Mesendoderm (in vitro differentiated cells): ENCODE measurements around the gene ACP6.
A peak's percentile ranks its signal among the peaks of the same experiment; 100 is the strongest.

Source experiments
- DNase-seq: peaks from one replicate; pipeline ENCODE4 v3.0.0; 2013
- H2AK5ac ChIP-seq: 2 replicates; pipeline ENCODE4 v1.6.1; 2013; ENCODE audit warnings: low read length, inconsistent platforms
- H2BK120ac ChIP-seq: 2 replicates; pipeline ENCODE4 v1.6.1; 2013; ENCODE audit warnings: low read depth, mild to moderate bottlenecking, low read length, moderate library complexity, mixed read lengths
- H2BK15ac ChIP-seq: replicated peaks from 2 replicates; pipeline ENCODE4 v1.6.1; 2013; ENCODE audit warnings: low read depth, mild to moderate bottlenecking, moderate library complexity
- H2BK5ac ChIP-seq: 2 replicates; pipeline ENCODE4 v1.6.1; 2013; ENCODE audit warnings: low read length, inconsistent platforms
- H3K18ac ChIP-seq: 2 replicates; pipeline ENCODE4 v1.6.1; 2013; ENCODE audit warnings: mild to moderate bottlenecking, low read length, mixed read lengths
- H3K23ac ChIP-seq: one replicate; pipeline ENCODE4 v1.6.1; 2013; ENCODE audit warnings: low read length
- H3K27ac ChIP-seq: 2 replicates; pipeline ENCODE4 v1.5.1; 2013; ENCODE audit warnings: low read depth, mild to moderate bottlenecking, inconsistent platforms, low read length, moderate library complexity
- H3K27me3 ChIP-seq: 2 replicates; pipeline ENCODE4 v1.6.1; 2013; ENCODE audit warnings: low read length, control low read depth, mild to moderate bottlenecking, inconsistent platforms; ENCODE audit not compliant: insufficient read depth, poor library complexity
- H3K36me3 ChIP-seq: 2 replicates; pipeline ENCODE4 v1.6.1; 2013; ENCODE audit warnings: low read length, inconsistent platforms; ENCODE audit not compliant: control insufficient read depth, insufficient read depth
- H3K4ac ChIP-seq: one replicate; pipeline ENCODE4 v1.6.1; 2013; ENCODE audit warnings: low read depth, mild to moderate bottlenecking, low read length, moderate library complexity
- H3K4me1 ChIP-seq: 2 replicates; pipeline ENCODE4 v1.6.1; 2013; ENCODE audit warnings: low read depth, low read length, inconsistent platforms; ENCODE audit not compliant: control insufficient read depth
- H3K4me2 ChIP-seq: 2 replicates; pipeline ENCODE4 v1.6.1; 2013; ENCODE audit warnings: low read length
- H3K4me3 ChIP-seq: 2 replicates; pipeline ENCODE4 v1.5.1; 2013; ENCODE audit warnings: mild to moderate bottlenecking, low read length
- H3K56ac ChIP-seq: one replicate; pipeline ENCODE4 v1.6.1; 2013; ENCODE audit warnings: low read length
- H3K79me1 ChIP-seq: 2 replicates; pipeline ENCODE4 v1.6.1; 2013; ENCODE audit warnings: low read length, inconsistent platforms
- H3K79me2 ChIP-seq: 2 replicates; pipeline ENCODE4 v1.6.1; 2013; ENCODE audit warnings: mild to moderate bottlenecking, low read length; ENCODE audit not compliant: control insufficient read depth, insufficient read depth
- H3K9ac ChIP-seq: 2 replicates; pipeline ENCODE4 v1.6.1; 2013; ENCODE audit warnings: low read length, inconsistent platforms
- H4K5ac ChIP-seq: one replicate; pipeline ENCODE4 v1.6.1; 2013; ENCODE audit warnings: low read length
- H4K8ac ChIP-seq: one replicate; pipeline ENCODE4 v1.6.1; 2013; ENCODE audit warnings: low read depth, mild to moderate bottlenecking, control low read depth, low read length, moderate library complexity
- WGBS: extraction: QIAGEN DNeasy Blood & Tissue Kit; methylation state at CpG from one replicate; pipeline ENCODE4 v1.1.7; 2013; ENCODE audit warnings: low lambda C conversion rate, missing lambda C conversion rate; ENCODE audit not compliant: insufficient coverage; ENCODE audit errors: extremely low coverage; 5-methylcytosine and 5-hydroxymethylcytosine counted together

The ACP6 gene

DNA sequence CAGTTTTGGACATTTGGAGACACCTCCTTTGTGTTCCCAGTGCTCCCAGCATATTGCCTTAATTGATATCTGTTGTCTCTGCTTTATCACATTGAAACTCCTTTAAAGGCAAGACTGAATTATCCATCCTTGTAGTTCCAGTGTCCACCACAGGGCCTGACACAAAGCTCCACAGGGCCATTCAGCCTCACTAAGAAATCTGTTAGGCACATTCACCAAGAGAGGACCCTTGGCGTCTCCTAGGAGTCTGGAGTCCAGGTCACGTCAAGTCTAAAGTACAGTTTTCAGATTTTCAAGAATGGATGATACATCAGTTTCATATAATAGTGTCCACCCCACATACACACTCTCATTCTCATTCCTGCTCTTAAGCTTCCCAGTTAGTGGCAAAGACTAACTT, 4.8 kb downstream of the ACP6 start:
- H3K79me1 ChIP-seq = peaks cover 2% of the 10 kb centered on the region
- H3K27me3 ChIP-seq = no peaks in the 10 kb centered on the region
- no peak overlapping the region for H2BK5ac ChIP-seq
- H3K4me1 ChIP-seq = no peaks in the 10 kb centered on the region
- H2BK15ac ChIP-seq = no peak overlapping the region
- H4K5ac ChIP-seq = no peak overlapping the region
- WGBS = no CpG with 5 or more reads among the region's 2 CpGs
- H4K8ac ChIP-seq = no peak overlapping the region
- no peak overlapping the region for H3K27ac ChIP-seq
- no peak overlapping the region for H3K9ac ChIP-seq
- no peak overlapping the region for H3K18ac ChIP-seq
- H3K56ac ChIP-seq = no peak overlapping the region
- H3K4me3 ChIP-seq = no peak overlapping the region
- H3K23ac ChIP-seq = no peak overlapping the region
- no peaks in the 10 kb centered on the region for H3K79me2 ChIP-seq
- H3K4me2 ChIP-seq = no peak overlapping the region
- H3K4ac ChIP-seq = no peak overlapping the region
- no peaks in the 10 kb centered on the region for H3K36me3 ChIP-seq
- no peak overlapping the region for H2BK120ac ChIP-seq
- DNase-seq = peak; percentile 35
- H2AK5ac ChIP-seq = no peak overlapping the region

DNA sequence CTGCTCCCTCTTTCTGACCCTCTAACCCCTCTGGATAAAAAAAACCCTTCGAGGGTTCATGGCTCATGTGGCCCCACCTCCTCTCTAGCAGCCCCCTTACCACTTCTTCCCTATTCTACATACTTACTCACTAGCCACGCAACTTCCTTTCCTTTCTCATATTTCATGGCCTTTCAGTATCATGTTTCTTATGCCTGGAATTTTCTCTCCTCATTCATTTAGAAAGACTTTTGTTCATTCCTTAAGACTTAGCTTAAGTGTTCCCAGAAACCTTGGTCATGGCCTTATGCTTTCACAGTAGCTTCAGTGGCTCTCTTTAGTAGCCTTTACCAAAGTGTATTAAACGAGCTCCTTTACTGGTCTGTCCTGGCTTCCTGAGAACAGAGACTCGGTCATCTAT, 6.1 kb downstream of the ACP6 start:
- no CpG with 5 or more reads among the region's 4 CpGs for WGBS
- no peak overlapping the region for H4K8ac ChIP-seq
- no peak overlapping the region for H2BK120ac ChIP-seq
- DNase-seq = no peak
- H3K23ac ChIP-seq = no peak overlapping the region
- no peak overlapping the region for H2BK5ac ChIP-seq
- H3K4me3 ChIP-seq = no peak overlapping the region
- no peak overlapping the region for H2AK5ac ChIP-seq
- no peaks in the 10 kb centered on the region for H3K79me2 ChIP-seq
- H2BK15ac ChIP-seq = no peak overlapping the region
- H4K5ac ChIP-seq = no peak overlapping the region
- H3K27ac ChIP-seq = no peak overlapping the region
- no peak overlapping the region for H3K4ac ChIP-seq
- H3K56ac ChIP-seq = no peak overlapping the region
- H3K18ac ChIP-seq = no peak overlapping the region
- no peaks in the 10 kb centered on the region for H3K36me3 ChIP-seq
- H3K4me1 ChIP-seq = no peaks in the 10 kb centered on the region
- no peak overlapping the region for H3K9ac ChIP-seq
- no peak overlapping the region for H3K4me2 ChIP-seq
- peaks cover 2% of the 10 kb centered on the region for H3K79me1 ChIP-seq
- no peaks in the 10 kb centered on the region for H3K27me3 ChIP-seq

DNA sequence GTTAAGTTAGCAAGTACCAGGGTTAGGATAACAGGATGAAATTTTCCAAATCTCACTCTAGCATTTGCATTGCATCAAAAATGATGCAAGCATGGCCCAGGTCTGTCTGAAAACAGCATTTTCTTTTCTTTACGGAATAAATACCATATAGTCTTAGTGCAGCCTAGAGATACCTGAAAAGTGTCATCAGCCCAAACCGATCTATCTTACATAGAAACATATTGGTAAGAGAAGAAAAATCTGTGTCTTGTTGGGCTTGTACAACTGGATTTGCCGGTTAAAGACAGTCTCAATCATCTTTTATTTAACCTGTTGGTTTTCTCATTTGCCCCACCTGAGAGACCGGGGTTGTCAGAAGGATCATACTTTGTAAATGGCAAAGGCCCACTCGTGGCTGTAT, 15.8 kb downstream of the ACP6 start:
- Histone ChIP-seq H3K27me3 (no peaks in the 10 kb centered on the region), H3K27ac (no peak overlapping the region), H3K4me3 (no peak overlapping the region), H3K9ac (no peak overlapping the region), H4K5ac (no peak overlapping the region), H2AK5ac (no peak overlapping the region), H3K4me2 (no peak overlapping the region), H3K18ac (no peak overlapping the region), H3K4ac (no peak overlapping the region), H2BK15ac (no peak overlapping the region), H3K36me3 (no peaks in the 10 kb centered on the region), H3K79me2 (no peaks in the 10 kb centered on the region), H3K56ac (no peak overlapping the region), H2BK120ac (no peak overlapping the region), H2BK5ac (no peak overlapping the region), H3K79me1 (no peaks in the 10 kb centered on the region), H4K8ac (no peak overlapping the region), H3K23ac (no peak overlapping the region), H3K4me1 (no peaks in the 10 kb centered on the region)
- no peak for DNase-seq
- WGBS = no CpG with 5 or more reads among the region's 5 CpGs

DNA sequence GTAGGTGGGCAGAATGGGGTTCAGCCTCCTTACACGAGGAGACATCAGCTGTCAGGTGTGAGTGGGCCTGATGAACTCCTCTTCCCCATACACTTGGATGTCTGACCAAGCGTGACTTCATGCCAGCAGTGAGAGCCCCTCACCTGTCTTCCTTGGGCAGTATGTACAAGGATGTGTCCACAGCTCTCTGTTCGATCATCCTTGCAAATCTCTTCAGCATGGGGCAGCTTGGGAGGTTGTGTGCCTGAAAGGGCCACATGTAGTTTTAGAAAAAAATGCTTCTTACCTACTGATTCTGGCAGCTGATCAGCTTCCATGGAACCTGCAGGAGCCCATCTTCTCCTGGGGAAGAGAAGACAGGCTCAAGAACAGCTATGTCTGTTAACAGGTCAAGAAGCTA, 18.0 kb downstream of the ACP6 start:
- Histone ChIP-seq H2BK15ac (no peak overlapping the region), H4K8ac (no peak overlapping the region), H3K4me3 (no peak overlapping the region), H2BK5ac (no peak overlapping the region), H3K4ac (no peak overlapping the region), H3K4me2 (no peak overlapping the region), H2AK5ac (no peak overlapping the region), H3K79me1 (no peaks in the 10 kb centered on the region), H3K79me2 (no peaks in the 10 kb centered on the region), H2BK120ac (no peak overlapping the region), H3K56ac (no peak overlapping the region), H3K18ac (no peak overlapping the region), H3K9ac (no peak overlapping the region), H4K5ac (no peak overlapping the region), H3K27me3 (no peaks in the 10 kb centered on the region), H3K23ac (no peak overlapping the region), H3K27ac (no peak overlapping the region), H3K36me3 (no peaks in the 10 kb centered on the region), H3K4me1 (no peaks in the 10 kb centered on the region)
- no peak for DNase-seq
- no CpG with 5 or more reads among the region's 3 CpGs for WGBS

DNA sequence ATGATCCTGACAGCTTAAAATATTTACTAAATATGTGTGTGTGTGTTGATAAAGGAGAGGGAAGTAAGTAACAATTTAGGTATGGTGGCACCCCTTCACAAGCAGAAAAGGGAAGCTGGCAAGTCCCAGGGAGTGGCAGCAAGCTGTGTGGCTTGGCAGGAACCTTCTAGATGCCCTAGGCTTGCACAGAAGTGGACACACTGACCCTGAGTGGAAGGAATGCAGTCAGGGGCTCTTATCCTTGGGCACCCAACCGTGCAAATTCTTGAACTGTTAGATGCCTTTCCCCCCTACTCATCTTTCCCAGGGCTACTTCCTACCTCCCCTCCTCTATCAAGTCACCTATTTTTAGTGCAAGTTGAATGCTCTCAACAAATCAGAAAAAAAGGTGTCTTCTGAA, 18.9 kb downstream of the ACP6 start:
- Histone ChIP-seq H3K23ac (no peak overlapping the region), H3K9ac (no peak overlapping the region), H3K4me1 (no peaks in the 10 kb centered on the region), H2AK5ac (no peak overlapping the region), H3K4me3 (no peak overlapping the region), H3K27ac (no peak overlapping the region), H2BK15ac (no peak overlapping the region), H2BK5ac (no peak overlapping the region), H4K8ac (no peak overlapping the region), H3K36me3 (no peaks in the 10 kb centered on the region), H3K4me2 (no peak overlapping the region), H2BK120ac (no peak overlapping the region), H4K5ac (no peak overlapping the region), H3K18ac (no peak overlapping the region), H3K79me1 (no peaks in the 10 kb centered on the region), H3K4ac (no peak overlapping the region), H3K56ac (no peak overlapping the region), H3K27me3 (no peaks in the 10 kb centered on the region), H3K79me2 (no peaks in the 10 kb centered on the region)
- peak; percentile 93 for DNase-seq
- WGBS = no CpG with 5 or more reads among the region's 1 CpG

DNA sequence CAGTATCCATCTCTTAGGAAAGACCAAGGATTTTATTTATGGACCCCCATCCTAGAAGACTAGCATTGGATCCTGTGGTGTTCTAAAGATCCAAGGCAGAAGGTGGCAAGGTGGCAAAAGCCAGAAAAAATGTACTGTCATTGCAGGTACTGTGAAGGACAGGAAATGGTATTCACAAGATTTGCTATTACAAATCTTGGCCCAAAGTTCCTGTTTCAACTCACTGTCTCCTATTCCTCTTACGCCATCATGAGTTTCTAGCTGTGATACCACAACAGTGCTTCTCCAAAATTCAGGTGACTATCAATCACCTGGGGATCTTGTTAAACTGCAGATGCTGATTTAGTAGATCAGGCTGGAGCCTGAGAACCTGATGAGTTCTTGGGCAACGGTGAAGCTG, 21.4 kb downstream of the ACP6 start:
- H3K4me3 ChIP-seq = no peak overlapping the region
- no CpG with 5 or more reads among the region's 2 CpGs for WGBS
- H4K5ac ChIP-seq = no peak overlapping the region
- H2BK5ac ChIP-seq = no peak overlapping the region
- H2BK15ac ChIP-seq = no peak overlapping the region
- no peak overlapping the region for H4K8ac ChIP-seq
- no peak for DNase-seq
- no peak overlapping the region for H3K18ac ChIP-seq
- no peak overlapping the region for H3K4ac ChIP-seq
- no peak overlapping the region for H3K27ac ChIP-seq
- H3K79me1 ChIP-seq = no peaks in the 10 kb centered on the region
- H3K23ac ChIP-seq = no peak overlapping the region
- H3K4me2 ChIP-seq = no peak overlapping the region
- no peak overlapping the region for H3K9ac ChIP-seq
- H2BK120ac ChIP-seq = no peak overlapping the region
- no peaks in the 10 kb centered on the region for H3K4me1 ChIP-seq
- H3K79me2 ChIP-seq = no peaks in the 10 kb centered on the region
- no peaks in the 10 kb centered on the region for H3K36me3 ChIP-seq
- no peaks in the 10 kb centered on the region for H3K27me3 ChIP-seq
- no peak overlapping the region for H3K56ac ChIP-seq
- H2AK5ac ChIP-seq = no peak overlapping the region
